Spleen (tissue), 7 donors: ENCODE measurements around the gene WDR55.
"Not testable (repeated sequence)": the region's sequence is repeated elsewhere in the genome, so short reads cannot be mapped to it uniquely, and the experiment has no call there.

ENCODE experiments used
- POLR2A ChIP-seq, 3 donors: fragments of 450-650 bp; IDR thresholded peaks; one replicate each; pipeline ENCODE4 v1.5.1; 2017; ENCODE audit warnings: antibody characterized with exemption in 3 of 3, mild to moderate bottlenecking in 1 of 3
- TF ChIP-seq, protein P1 (sequence below), 11 experiments: fragments of 200-600 bp in 7 of 11; fragments of 450-650 bp in 4 of 11; sonication (generic) in 4 of 11; IDR thresholded peaks in 8 of 11; conservative IDR thresholded peaks in 3 of 11; 1 replicate in 7 of 11; 2 replicates in 4 of 11; pipeline versions ENCODE4 v1.4.0 to v1.8.0; 2016 to 2021; ENCODE audit warnings: antibody characterized with exemption in 11 of 11, inconsistent platforms in 4 of 11, mild to moderate bottlenecking in 1 of 11
- donor health status: DM: no; HTN: no; CAD: no; lungs with moderate emphysema.
- donor health status: DM: no; HTN: no; CAD: no.
- donor health status: DM: no; HTN: no; CAD: no.

DNA sequence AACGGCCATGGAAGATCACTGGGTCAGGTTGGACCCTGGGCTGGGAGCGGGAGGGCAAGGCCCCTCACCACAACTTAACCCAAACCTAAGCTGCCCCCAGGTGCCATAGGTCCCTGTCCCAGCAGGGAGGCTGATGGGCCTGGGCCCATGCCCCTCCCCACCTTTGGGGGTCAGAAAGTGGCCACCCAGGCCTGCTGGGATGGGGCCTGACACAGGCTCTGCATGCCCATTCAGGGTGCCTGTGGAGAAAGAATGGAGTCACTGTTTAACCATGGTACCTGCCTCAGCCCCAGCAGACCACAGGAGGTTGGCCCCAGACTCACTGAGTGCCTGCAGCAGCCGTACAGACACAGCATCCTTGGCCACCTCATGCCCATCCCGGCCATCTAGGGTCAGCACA, 6.3 kb downstream of the WDR55 start:
- TF ChIP-seq, protein P1, sequence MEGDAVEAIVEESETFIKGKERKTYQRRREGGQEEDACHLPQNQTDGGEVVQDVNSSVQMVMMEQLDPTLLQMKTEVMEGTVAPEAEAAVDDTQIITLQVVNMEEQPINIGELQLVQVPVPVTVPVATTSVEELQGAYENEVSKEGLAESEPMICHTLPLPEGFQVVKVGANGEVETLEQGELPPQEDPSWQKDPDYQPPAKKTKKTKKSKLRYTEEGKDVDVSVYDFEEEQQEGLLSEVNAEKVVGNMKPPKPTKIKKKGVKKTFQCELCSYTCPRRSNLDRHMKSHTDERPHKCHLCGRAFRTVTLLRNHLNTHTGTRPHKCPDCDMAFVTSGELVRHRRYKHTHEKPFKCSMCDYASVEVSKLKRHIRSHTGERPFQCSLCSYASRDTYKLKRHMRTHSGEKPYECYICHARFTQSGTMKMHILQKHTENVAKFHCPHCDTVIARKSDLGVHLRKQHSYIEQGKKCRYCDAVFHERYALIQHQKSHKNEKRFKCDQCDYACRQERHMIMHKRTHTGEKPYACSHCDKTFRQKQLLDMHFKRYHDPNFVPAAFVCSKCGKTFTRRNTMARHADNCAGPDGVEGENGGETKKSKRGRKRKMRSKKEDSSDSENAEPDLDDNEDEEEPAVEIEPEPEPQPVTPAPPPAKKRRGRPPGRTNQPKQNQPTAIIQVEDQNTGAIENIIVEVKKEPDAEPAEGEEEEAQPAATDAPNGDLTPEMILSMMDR (IDR thresholded peaks at IDR 0.05 in 8 of 11, conservative IDR thresholded peaks at IDR 0.05 in 3 of 11) = not testable (repeated sequence)
- not testable (repeated sequence) for TF ChIP-seq POLR2A (IDR thresholded peaks at IDR 0.05)
